Neural progenitor cell (in vitro differentiated cells): Measurements from ENCODE around the gene CAMKK2. TPM values are rescaled to one million over a fixed set of nuclear protein-coding genes. Genes with fewer than 3 reads are reported as not detected.

Source experiments
- DNase-seq: peaks from one replicate; pipeline ENCODE4 v3.0.0-alpha.2; 2016; ENCODE audit warnings: low spot score
- H2AFZ ChIP-seq: fragments of 200-600 bp; sonication (generic); replicated peaks from 2 replicates; pipeline ENCODE4 v1.6.1; 2016; ENCODE audit warnings: antibody characterized with exemption
- H3F3A ChIP-seq: fragments of 200-600 bp; sonication (generic); 2 replicates; pipeline ENCODE4 v1.6.1; 2016; ENCODE audit warnings: antibody characterized with exemption, low read depth
- H3K27ac ChIP-seq: fragments of 200-600 bp; sonication (generic); 2 replicates; pipeline ENCODE4 v1.5.1; 2016; ENCODE audit warnings: mild to moderate bottlenecking
- H3K27me3 ChIP-seq: fragments of 200-600 bp; sonication (generic); 2 replicates; pipeline ENCODE4 v1.6.1; 2016; ENCODE audit warnings: mild to moderate bottlenecking, moderate library complexity
- H3K36me3 ChIP-seq: fragments of 200-600 bp; sonication (generic); 2 replicates; pipeline ENCODE4 v1.5.1; 2016
- H3K4me1 ChIP-seq: fragments of 200-600 bp; sonication (generic); 2 replicates; pipeline ENCODE4 v1.6.1; 2016; ENCODE audit warnings: mixed run types
- H3K4me2 ChIP-seq: fragments of 200-600 bp; sonication (generic); 2 replicates; pipeline ENCODE4 v1.6.1; 2016
- H3K4me3 ChIP-seq: fragments of 200-600 bp; sonication (generic); 2 replicates; pipeline ENCODE4 v1.5.1; 2016
- H3K79me2 ChIP-seq: fragments of 200-600 bp; sonication (generic); 2 replicates; pipeline ENCODE4 v1.6.1; 2016; ENCODE audit warnings: low read depth
- H3K9ac ChIP-seq: fragments of 200-600 bp; sonication (generic); 2 replicates; pipeline ENCODE4 v1.6.1; 2016
- H3K9me3 ChIP-seq: fragments of 200-600 bp; sonication (generic); 2 replicates; pipeline ENCODE4 v1.5.1; 2016; ENCODE audit warnings: low read depth
- H4K20me1 ChIP-seq: fragments of 200-600 bp; sonication (generic); 2 replicates; pipeline ENCODE4 v1.6.1; 2016; ENCODE audit warnings: low read depth
- H3K27ac Mint-ChIP-seq: 3 replicates; pipeline ENCODE4 v1.8.0; 2021; ENCODE audit warnings: mixed read lengths
- H3K27me3 Mint-ChIP-seq: 2 replicates; pipeline ENCODE4 v1.8.0; 2022; ENCODE audit warnings: low read depth, mild to moderate bottlenecking, inconsistent platforms, moderate library complexity, mixed read lengths; ENCODE audit not compliant: insufficient read depth
- H3K36me3 Mint-ChIP-seq: 3 replicates; pipeline ENCODE4 v1.8.0; 2021; ENCODE audit warnings: mixed read lengths
- H3K4me1 Mint-ChIP-seq: 3 replicates; pipeline ENCODE4 v1.8.0; 2021; ENCODE audit warnings: mixed read lengths
- H3K4me3 Mint-ChIP-seq: 3 replicates; pipeline ENCODE4 v1.8.0; 2021; ENCODE audit warnings: mild to moderate bottlenecking, moderate library complexity, mixed read lengths
- H3K9me3 Mint-ChIP-seq: 3 replicates; pipeline ENCODE4 v1.8.0; 2020; ENCODE audit warnings: mixed read lengths
- EZH2 ChIP-seq: fragments of 200-600 bp; sonication (generic); IDR thresholded peaks from 2 replicates; pipeline ENCODE4 v1.6.1; 2017; ENCODE audit warnings: antibody characterized with exemption, mild to moderate bottlenecking, moderate library complexity
- EZH2phosphoT487 ChIP-seq: fragments of 200-600 bp; sonication (generic); IDR thresholded peaks from 2 replicates; pipeline ENCODE4 v1.6.1; 2017; ENCODE audit warnings: antibody characterized with exemption
- total RNA-seq: library from RNA; depleted of rRNA; stranded (reverse); fragments of >200 nt; gene quantifications from 2 replicates; pipeline ENCODE4 v1.2.3, GENCODE V29; 2015; ENCODE audit warnings: low replicate concordance
- TF ChIP-seq, protein P1 (sequence below): fragments of 200-600 bp; sonication (generic); IDR thresholded peaks from 2 replicates; pipeline ENCODE4 v1.5.1; 2017; ENCODE audit warnings: antibody characterized with exemption, mild to moderate bottlenecking

Gene CAMKK2
- total RNA-seq, 1 donor from 2014 or later = 21.0 TPM

DNA sequence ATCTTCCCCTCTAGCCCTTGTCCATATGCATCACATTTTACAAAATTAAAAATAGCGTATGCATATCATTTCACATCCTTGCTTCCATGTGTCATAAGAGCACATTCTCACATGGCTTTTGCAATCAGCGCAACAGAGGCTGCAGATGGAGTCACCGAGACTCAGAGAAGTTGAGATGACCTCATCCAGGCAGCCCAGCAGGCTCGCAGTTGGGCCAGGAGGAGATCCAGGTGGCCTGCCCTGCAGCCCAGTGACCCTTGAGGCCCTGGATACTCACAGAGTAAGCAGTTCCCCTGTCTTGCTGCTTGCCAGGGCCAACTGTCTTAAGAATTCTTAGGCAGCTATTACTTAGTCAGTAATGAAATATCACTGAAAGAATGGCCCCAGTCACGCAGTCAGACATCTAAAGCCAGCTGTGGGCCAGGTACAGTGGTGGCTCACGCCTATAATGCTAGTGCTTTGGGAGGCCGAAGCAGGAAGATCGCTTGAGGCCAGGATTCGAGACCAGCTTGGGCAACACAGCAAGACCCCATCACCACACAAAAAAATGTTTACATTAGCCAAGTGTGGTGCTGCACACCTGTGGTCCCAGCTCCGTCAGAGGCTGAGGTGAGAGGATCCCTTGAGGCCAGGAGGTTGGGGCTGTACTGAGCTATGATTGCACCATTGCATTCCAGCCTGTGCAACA lies 9.1 kb downstream of the CAMKK2 start:
- no peak overlapping the region for H3K27ac Mint-ChIP-seq
- H3K4me2 ChIP-seq = no peak overlapping the region
- no peaks in the 10 kb centered on the region for H3K9me3 ChIP-seq
- no peak overlapping the region for H3K4me3 Mint-ChIP-seq
- no peak for DNase-seq
- TF ChIP-seq, protein P1, sequence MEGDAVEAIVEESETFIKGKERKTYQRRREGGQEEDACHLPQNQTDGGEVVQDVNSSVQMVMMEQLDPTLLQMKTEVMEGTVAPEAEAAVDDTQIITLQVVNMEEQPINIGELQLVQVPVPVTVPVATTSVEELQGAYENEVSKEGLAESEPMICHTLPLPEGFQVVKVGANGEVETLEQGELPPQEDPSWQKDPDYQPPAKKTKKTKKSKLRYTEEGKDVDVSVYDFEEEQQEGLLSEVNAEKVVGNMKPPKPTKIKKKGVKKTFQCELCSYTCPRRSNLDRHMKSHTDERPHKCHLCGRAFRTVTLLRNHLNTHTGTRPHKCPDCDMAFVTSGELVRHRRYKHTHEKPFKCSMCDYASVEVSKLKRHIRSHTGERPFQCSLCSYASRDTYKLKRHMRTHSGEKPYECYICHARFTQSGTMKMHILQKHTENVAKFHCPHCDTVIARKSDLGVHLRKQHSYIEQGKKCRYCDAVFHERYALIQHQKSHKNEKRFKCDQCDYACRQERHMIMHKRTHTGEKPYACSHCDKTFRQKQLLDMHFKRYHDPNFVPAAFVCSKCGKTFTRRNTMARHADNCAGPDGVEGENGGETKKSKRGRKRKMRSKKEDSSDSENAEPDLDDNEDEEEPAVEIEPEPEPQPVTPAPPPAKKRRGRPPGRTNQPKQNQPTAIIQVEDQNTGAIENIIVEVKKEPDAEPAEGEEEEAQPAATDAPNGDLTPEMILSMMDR = no peak
- TF ChIP-seq EZH2 (no peak), EZH2phosphoT487 (no peak)
- peaks cover 34% of the 10 kb centered on the region for H4K20me1 ChIP-seq
- H3K4me1 Mint-ChIP-seq = peaks cover 6% of the 10 kb centered on the region
- H3K79me2 ChIP-seq = peaks cover 26% of the 10 kb centered on the region
- H3K27ac ChIP-seq = no peak overlapping the region
- peaks cover 3% of the 10 kb centered on the region for H3K27me3 Mint-ChIP-seq
- H3K27me3 ChIP-seq = no peaks in the 10 kb centered on the region
- H3F3A ChIP-seq = no peaks in the 10 kb centered on the region
- H3K36me3 Mint-ChIP-seq = peaks cover 7% of the 10 kb centered on the region
- H3K4me3 ChIP-seq = no peak overlapping the region
- no peak overlapping the region for H2AFZ ChIP-seq
- H3K9ac ChIP-seq = no peak overlapping the region
- H3K9me3 Mint-ChIP-seq = no peaks in the 10 kb centered on the region
- no peaks in the 10 kb centered on the region for H3K36me3 ChIP-seq
- peaks cover 6% of the 10 kb centered on the region for H3K4me1 ChIP-seq

DNA sequence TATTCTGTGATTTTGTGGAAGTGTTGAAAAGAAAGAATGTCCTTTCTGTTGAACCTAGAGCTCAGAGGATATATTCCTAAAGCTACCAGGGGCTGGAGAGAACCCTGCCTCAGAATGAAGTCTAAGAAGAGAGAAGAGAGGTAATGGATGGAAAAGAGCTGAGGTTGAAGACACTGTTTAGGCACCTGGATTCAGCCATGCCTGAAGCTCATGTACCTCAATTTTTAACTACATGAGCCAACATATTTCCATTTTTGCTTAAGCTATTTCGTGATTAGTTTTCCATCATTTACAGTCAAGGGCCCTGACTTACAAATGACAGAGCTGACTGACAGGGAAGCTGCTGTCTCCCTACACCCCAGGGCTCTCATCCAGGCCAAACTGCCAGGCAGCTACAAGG lies 10.7 kb downstream of the CAMKK2 start:
- Mint-ChIP-seq H3K27me3 (peaks cover 2% of the 10 kb centered on the region), H3K36me3 (no peaks in the 10 kb centered on the region), H3K4me3 (no peak overlapping the region), H3K27ac (no peak overlapping the region), H3K4me1 (peaks cover 8% of the 10 kb centered on the region), H3K9me3 (no peaks in the 10 kb centered on the region)
- DNase-seq = no peak
- no peak for TF ChIP-seq EZH2phosphoT487
- TF ChIP-seq, protein P1 = no peak
- TF ChIP-seq EZH2 = no peak
- Histone ChIP-seq H3K4me3 (no peak overlapping the region), H2AFZ (no peak overlapping the region), H3F3A (no peaks in the 10 kb centered on the region), H3K4me2 (no peak overlapping the region), H3K9me3 (no peaks in the 10 kb centered on the region), H3K27me3 (no peaks in the 10 kb centered on the region), H3K36me3 (no peaks in the 10 kb centered on the region), H3K79me2 (peaks cover 33% of the 10 kb centered on the region), H4K20me1 (peaks cover 35% of the 10 kb centered on the region), H3K4me1 (peaks cover 6% of the 10 kb centered on the region), H3K9ac (no peak overlapping the region), H3K27ac (no peak overlapping the region)

DNA sequence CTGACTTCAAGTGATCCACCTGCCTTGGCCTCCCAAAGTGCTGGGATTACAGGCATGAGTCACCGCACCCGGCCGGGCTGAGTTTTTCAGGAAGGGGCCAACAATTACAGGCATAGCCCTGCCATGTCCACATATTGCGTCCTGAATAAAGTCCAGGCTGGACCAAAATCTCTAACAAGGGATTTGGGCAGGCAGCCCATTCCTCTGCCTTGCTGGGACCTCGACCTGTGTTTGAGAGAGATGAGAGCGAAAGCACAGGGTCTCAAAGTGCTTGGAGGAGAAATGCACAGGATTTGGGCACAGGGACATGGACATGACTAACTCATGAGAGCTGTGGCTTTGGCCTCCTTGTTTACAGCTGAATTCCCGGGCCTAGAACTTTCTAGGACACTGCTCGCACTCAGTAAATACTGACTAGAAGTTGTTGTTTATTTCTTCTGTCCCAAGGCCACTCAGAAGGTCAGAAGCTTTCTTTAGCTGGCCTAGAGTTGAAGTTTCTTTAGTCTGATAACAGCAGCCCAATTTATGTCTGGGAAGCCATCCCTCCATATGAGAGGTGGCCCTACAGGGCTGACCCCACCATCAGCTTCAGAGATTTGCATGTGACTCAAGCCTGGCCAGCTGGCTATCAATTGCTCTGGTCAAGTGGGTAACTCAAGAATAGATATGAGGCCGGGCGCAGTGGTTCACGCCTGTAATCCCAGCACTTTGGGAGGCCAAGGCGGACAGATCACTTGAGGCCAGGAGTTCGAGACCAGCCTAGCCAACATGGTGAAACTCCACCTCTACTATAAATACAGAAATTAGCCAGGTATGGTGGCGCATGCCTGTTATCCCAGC lies 11.7 kb downstream of the CAMKK2 start:
- H4K20me1 ChIP-seq = peaks cover 33% of the 10 kb centered on the region
- no peaks in the 10 kb centered on the region for H3K36me3 Mint-ChIP-seq
- no peak overlapping the region for H3K9ac ChIP-seq
- H3K4me1 Mint-ChIP-seq = peaks cover 8% of the 10 kb centered on the region
- no peak overlapping the region for H3K4me3 Mint-ChIP-seq
- no peak overlapping the region for H3K4me2 ChIP-seq
- H3K27ac ChIP-seq = no peak overlapping the region
- TF ChIP-seq, protein P1 = no peak
- TF ChIP-seq EZH2phosphoT487 (no peak), EZH2 (no peak)
- no peak overlapping the region for H3K4me3 ChIP-seq
- H3K9me3 ChIP-seq = no peaks in the 10 kb centered on the region
- H3K36me3 ChIP-seq = no peaks in the 10 kb centered on the region
- H3K4me1 ChIP-seq = peaks cover 6% of the 10 kb centered on the region
- H3K79me2 ChIP-seq = peaks cover 33% of the 10 kb centered on the region
- no peaks in the 10 kb centered on the region for H3K9me3 Mint-ChIP-seq
- no peaks in the 10 kb centered on the region for H3K27me3 ChIP-seq
- H3K27me3 Mint-ChIP-seq = peaks cover 2% of the 10 kb centered on the region
- H2AFZ ChIP-seq = no peak overlapping the region
- H3F3A ChIP-seq = no peaks in the 10 kb centered on the region
- H3K27ac Mint-ChIP-seq = no peak overlapping the region
- no peak for DNase-seq
